Measurements from ENCODE around the gene MAP3K2.

DNA sequence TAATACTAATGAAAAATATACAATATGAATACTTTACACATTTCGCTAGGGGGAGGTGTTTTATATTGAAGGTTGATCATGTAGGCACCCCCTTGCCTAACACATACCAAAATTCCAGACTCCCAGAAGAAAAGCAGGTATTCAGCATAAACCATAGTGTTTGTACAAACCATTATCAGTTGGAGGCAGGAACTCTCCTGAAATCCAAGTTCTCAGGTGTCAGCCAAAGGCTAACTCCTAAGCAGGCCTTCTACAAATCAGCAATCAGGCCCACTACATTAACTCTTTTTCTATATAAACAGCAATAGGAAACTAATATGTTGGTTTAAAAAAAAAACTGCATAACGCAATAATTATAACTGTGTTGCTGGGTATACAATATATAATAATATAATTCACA lies 44.5 kb downstream of the MAP3K2 start:
- TF ChIP-seq, protein P1, sequence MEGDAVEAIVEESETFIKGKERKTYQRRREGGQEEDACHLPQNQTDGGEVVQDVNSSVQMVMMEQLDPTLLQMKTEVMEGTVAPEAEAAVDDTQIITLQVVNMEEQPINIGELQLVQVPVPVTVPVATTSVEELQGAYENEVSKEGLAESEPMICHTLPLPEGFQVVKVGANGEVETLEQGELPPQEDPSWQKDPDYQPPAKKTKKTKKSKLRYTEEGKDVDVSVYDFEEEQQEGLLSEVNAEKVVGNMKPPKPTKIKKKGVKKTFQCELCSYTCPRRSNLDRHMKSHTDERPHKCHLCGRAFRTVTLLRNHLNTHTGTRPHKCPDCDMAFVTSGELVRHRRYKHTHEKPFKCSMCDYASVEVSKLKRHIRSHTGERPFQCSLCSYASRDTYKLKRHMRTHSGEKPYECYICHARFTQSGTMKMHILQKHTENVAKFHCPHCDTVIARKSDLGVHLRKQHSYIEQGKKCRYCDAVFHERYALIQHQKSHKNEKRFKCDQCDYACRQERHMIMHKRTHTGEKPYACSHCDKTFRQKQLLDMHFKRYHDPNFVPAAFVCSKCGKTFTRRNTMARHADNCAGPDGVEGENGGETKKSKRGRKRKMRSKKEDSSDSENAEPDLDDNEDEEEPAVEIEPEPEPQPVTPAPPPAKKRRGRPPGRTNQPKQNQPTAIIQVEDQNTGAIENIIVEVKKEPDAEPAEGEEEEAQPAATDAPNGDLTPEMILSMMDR (conservative IDR thresholded peaks at IDR 0.05; ENCODE audit: low read depth, low read length), result no peak
- no peak for TF ChIP-seq EZH2 (IDR thresholded peaks at IDR 0.05; ENCODE audit: borderline replicate concordance, low read depth, low read length, poor library complexity, severe bottlenecking)

Data from A673 (cell line).